WERI-Rb-1 (cell line): Measurements from ENCODE around the gene ANKH.

ENCODE experiments used
- DNase-seq: peaks from one replicate; pipeline ENCODE4 v3.0.0-alpha.2; 2020
- H3K27ac ChIP-seq: fragments of 250-450 bp; sonication (Bioruptor Pico); 2 replicates; pipeline ENCODE4 v1.5.1; 2020; ENCODE audit warnings: mild to moderate bottlenecking, moderate library complexity
- H3K27me3 ChIP-seq: fragments of 250-450 bp; sonication (Bioruptor Pico); 2 replicates; pipeline ENCODE4 v1.5.1; 2021; ENCODE audit warnings: mild to moderate bottlenecking, low read depth, moderate library complexity; ENCODE audit not compliant: insufficient read depth, severe bottlenecking
- H3K36me3 ChIP-seq: fragments of 250-450 bp; sonication (Bioruptor Pico); 2 replicates; pipeline ENCODE4 v1.5.1; 2020; ENCODE audit warnings: mild to moderate bottlenecking, moderate library complexity
- H3K4me3 ChIP-seq: 2 replicates; pipeline ENCODE4 v1.5.1; 2011; ENCODE audit warnings: low read depth, mild to moderate bottlenecking, control low read depth, low read length
- H3K9me3 ChIP-seq: fragments of 250-450 bp; sonication (Bioruptor Pico); 2 replicates; pipeline ENCODE4 v1.5.1; 2021; ENCODE audit warnings: mild to moderate bottlenecking, moderate library complexity; ENCODE audit not compliant: severe bottlenecking
- CTCF ChIP-seq: IDR thresholded peaks from 2 replicates; pipeline ENCODE4 v1.5.1; 2011; ENCODE audit warnings: low read depth, mild to moderate bottlenecking, control low read depth, inconsistent platforms, low read length

Gene ANKH

GRCh38 chr5:14834584-14835550 lies 36.7 kb downstream of the ANKH start:
- peaks cover 4% of the 10 kb centered on the region for H3K9me3 ChIP-seq
- H3K27ac ChIP-seq, result no peak overlapping the region
- no peak for DNase-seq
- no peaks in the 10 kb centered on the region for H3K27me3 ChIP-seq
- no peak for TF ChIP-seq CTCF
- H3K36me3 ChIP-seq, result 0 out of 2 replicates have a peak, but pooled peaks cover 4% of the 10 kb centered on the region
- H3K4me3 ChIP-seq, result no peak overlapping the region

GRCh38 chr5:14834062-14834461 lies 37.5 kb downstream of the ANKH start:
- H3K27ac ChIP-seq, result no peak overlapping the region

GRCh38 chr5:14831006-14831338 lies 40.6 kb downstream of the ANKH start:
- H3K27ac ChIP-seq, result no peak overlapping the region
- H3K27me3 ChIP-seq, result no peaks in the 10 kb centered on the region
- DNase-seq, result no peak
- H3K4me3 ChIP-seq, result no peak overlapping the region
- TF ChIP-seq CTCF, result no peak
- H3K36me3 ChIP-seq, result no peaks in the 10 kb centered on the region
- no peaks in the 10 kb centered on the region for H3K9me3 ChIP-seq

More at GRCh38 chr5:14834062-14834461, 37.5 kb downstream of the ANKH start:
- H3K4me3 ChIP-seq, result no peak overlapping the region
- H3K36me3 ChIP-seq, result 0 out of 2 replicates have a peak, but pooled peaks cover 3% of the 10 kb centered on the region
- no peak for DNase-seq
- H3K9me3 ChIP-seq, result peaks cover 4% of the 10 kb centered on the region
- no peak for TF ChIP-seq CTCF
- no peaks in the 10 kb centered on the region for H3K27me3 ChIP-seq

GRCh38 chr5:14830210-14831005 lies 41.2 kb downstream of the ANKH start:
- no peaks in the 10 kb centered on the region for H3K36me3 ChIP-seq
- TF ChIP-seq CTCF, result no peak
- no peak overlapping the region for H3K27ac ChIP-seq
- DNase-seq, result no peak
- no peak overlapping the region for H3K4me3 ChIP-seq
- H3K9me3 ChIP-seq, result no peaks in the 10 kb centered on the region
- no peaks in the 10 kb centered on the region for H3K27me3 ChIP-seq

GRCh38 chr5:14829396-14829795 lies 42.2 kb downstream of the ANKH start:
- H3K9me3 ChIP-seq, result no peaks in the 10 kb centered on the region
- no peaks in the 10 kb centered on the region for H3K36me3 ChIP-seq
- TF ChIP-seq CTCF, result no peak
- H3K27ac ChIP-seq, result no peak overlapping the region
- H3K4me3 ChIP-seq, result no peak overlapping the region
- no peak for DNase-seq
- no peaks in the 10 kb centered on the region for H3K27me3 ChIP-seq
